Astrocyte (in vitro differentiated cells and primary cell): ENCODE measurements around the gene RNASE1. TPM values are rescaled to one million over a fixed set of nuclear protein-coding genes. Genes with fewer than 3 reads are reported as not detected.

ENCODE experiments used
- DNase-seq: peaks from one replicate; pipeline ENCODE4 v3.0.0-alpha.2; 2010; ENCODE audit warnings: low read depth
- FAIRE-seq: peaks from 2 replicates; lab custom pipeline; 2011; peaks lifted over from hg19 to GRCh38; lab: Jason Lieb, UNC
- H2AFZ ChIP-seq: 2 replicates; pipeline ENCODE4 v1.6.0; 2012; ENCODE audit warnings: low read depth, low read length, inconsistent platforms
- H3K27ac ChIP-seq: 2 replicates; pipeline ENCODE4 v1.5.1; 2011; ENCODE audit warnings: low read depth, low read length, inconsistent platforms
- H3K27me3 ChIP-seq: 2 replicates; pipeline ENCODE4 v1.6.0; 2011; ENCODE audit warnings: low read length, inconsistent platforms; ENCODE audit not compliant: insufficient read depth
- H3K36me3 ChIP-seq: 2 replicates; pipeline ENCODE4 v1.5.1; 2011; ENCODE audit warnings: low read length, inconsistent platforms; ENCODE audit not compliant: insufficient read depth
- H3K4me1 ChIP-seq: 2 replicates; pipeline ENCODE4 v1.5.1; 2011; ENCODE audit warnings: low read length, inconsistent platforms; ENCODE audit not compliant: insufficient read depth
- H3K4me2 ChIP-seq: 2 replicates; pipeline ENCODE4 v1.6.0; 2012; ENCODE audit warnings: low read length, inconsistent platforms
- H3K4me3 ChIP-seq: 2 replicates; pipeline ENCODE4 v1.5.1; 2011; ENCODE audit warnings: low read depth, mild to moderate bottlenecking, low read length, inconsistent platforms; ENCODE audit not compliant: insufficient read depth
- H3K79me2 ChIP-seq: 2 replicates; pipeline ENCODE4 v1.6.0; 2012; ENCODE audit warnings: mild to moderate bottlenecking, low read length, inconsistent platforms; ENCODE audit not compliant: insufficient read depth
- H3K9ac ChIP-seq: 2 replicates; pipeline ENCODE4 v1.6.0; 2012; ENCODE audit warnings: mild to moderate bottlenecking, low read length, inconsistent platforms
- H3K9me3 ChIP-seq: 2 replicates; pipeline ENCODE4 v1.5.1; 2012; ENCODE audit warnings: low read depth, mild to moderate bottlenecking, low read length, inconsistent platforms; ENCODE audit not compliant: insufficient read depth
- H4K20me1 ChIP-seq: 2 replicates; pipeline ENCODE4 v1.6.0; 2012; ENCODE audit warnings: low read length, inconsistent platforms; ENCODE audit not compliant: insufficient read depth
- H3K27ac Mint-ChIP-seq: one replicate; pipeline ENCODE4 v1.8.0; 2021; ENCODE audit warnings: mild to moderate bottlenecking, mixed read lengths; ENCODE audit not compliant: unreplicated experiment
- H3K27me3 Mint-ChIP-seq: one replicate; pipeline ENCODE4 v1.8.0; 2021; ENCODE audit warnings: low read depth, mixed read lengths; ENCODE audit not compliant: unreplicated experiment
- H3K36me3 Mint-ChIP-seq: one replicate; pipeline ENCODE4 v1.8.0; 2021; ENCODE audit warnings: low read depth, mixed read lengths; ENCODE audit not compliant: unreplicated experiment
- H3K4me1 Mint-ChIP-seq: one replicate; pipeline ENCODE4 v1.8.0; 2021; ENCODE audit warnings: low read depth, mixed read lengths; ENCODE audit not compliant: unreplicated experiment
- H3K4me3 Mint-ChIP-seq: one replicate; pipeline ENCODE4 v1.8.0; 2021; ENCODE audit warnings: mild to moderate bottlenecking, moderate library complexity, mixed read lengths; ENCODE audit not compliant: unreplicated experiment
- H3K9me3 Mint-ChIP-seq: one replicate; pipeline ENCODE4 v1.8.0; 2021; ENCODE audit warnings: mild to moderate bottlenecking, mixed read lengths; ENCODE audit not compliant: unreplicated experiment
- EZH2 ChIP-seq: IDR thresholded peaks from 2 replicates; pipeline ENCODE4 v1.6.1; 2012; ENCODE audit warnings: mild to moderate bottlenecking, low read length, inconsistent platforms; ENCODE audit not compliant: insufficient read depth
- total RNA-seq: library from RNA; stranded (reverse); gene quantifications from 2 replicates; pipeline ENCODE4 v1.2.1, GENCODE V29; 2021
- TF ChIP-seq, protein P1 (sequence below): IDR thresholded peaks from 2 replicates; pipeline ENCODE4 v1.5.1; 2011; ENCODE audit warnings: low read depth, mild to moderate bottlenecking, inconsistent platforms, low read length, moderate library complexity; ENCODE audit not compliant: insufficient read depth

Gene RNASE1
- total RNA-seq, 1 donor from 2014 or later = 4.7 TPM

DNA sequence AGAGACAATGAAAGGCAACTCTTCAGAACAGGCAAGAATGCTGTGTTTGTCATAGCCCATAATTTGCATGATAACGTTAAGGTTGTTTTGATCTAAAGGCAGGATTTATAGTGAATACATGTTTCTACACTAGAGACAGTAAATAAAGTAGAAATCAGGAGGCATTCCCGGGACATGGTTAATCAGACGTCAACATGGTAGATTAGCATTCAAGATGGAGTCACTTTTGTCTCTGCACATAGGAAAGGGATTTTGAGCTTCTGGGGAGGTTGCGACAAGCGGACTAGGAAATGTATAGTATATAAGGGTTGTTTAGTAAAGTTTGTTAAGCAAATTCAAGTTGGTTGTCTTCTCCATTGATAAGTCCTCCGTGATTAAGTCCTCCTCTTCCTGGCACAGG lies 2.8 kb upstream of the RNASE1 start:
- Histone ChIP-seq H3K4me3 (no peak overlapping the region), H3K79me2 (no peaks in the 10 kb centered on the region), H3K27ac (no peak overlapping the region), H4K20me1 (no peaks in the 10 kb centered on the region), H3K36me3 (no peaks in the 10 kb centered on the region), H3K27me3 (no peaks in the 10 kb centered on the region), H3K9me3 (no peaks in the 10 kb centered on the region), H2AFZ (no peak overlapping the region), H3K4me2 (no peak overlapping the region), H3K9ac (no peak overlapping the region), H3K4me1 (no peaks in the 10 kb centered on the region)
- no peak for TF ChIP-seq EZH2
- TF ChIP-seq, protein P1, sequence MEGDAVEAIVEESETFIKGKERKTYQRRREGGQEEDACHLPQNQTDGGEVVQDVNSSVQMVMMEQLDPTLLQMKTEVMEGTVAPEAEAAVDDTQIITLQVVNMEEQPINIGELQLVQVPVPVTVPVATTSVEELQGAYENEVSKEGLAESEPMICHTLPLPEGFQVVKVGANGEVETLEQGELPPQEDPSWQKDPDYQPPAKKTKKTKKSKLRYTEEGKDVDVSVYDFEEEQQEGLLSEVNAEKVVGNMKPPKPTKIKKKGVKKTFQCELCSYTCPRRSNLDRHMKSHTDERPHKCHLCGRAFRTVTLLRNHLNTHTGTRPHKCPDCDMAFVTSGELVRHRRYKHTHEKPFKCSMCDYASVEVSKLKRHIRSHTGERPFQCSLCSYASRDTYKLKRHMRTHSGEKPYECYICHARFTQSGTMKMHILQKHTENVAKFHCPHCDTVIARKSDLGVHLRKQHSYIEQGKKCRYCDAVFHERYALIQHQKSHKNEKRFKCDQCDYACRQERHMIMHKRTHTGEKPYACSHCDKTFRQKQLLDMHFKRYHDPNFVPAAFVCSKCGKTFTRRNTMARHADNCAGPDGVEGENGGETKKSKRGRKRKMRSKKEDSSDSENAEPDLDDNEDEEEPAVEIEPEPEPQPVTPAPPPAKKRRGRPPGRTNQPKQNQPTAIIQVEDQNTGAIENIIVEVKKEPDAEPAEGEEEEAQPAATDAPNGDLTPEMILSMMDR = no peak
- no peak overlapping the region for H3K27ac Mint-ChIP-seq
- no peaks in the 10 kb centered on the region for H3K27me3 Mint-ChIP-seq
- no peak overlapping the region for H3K4me3 Mint-ChIP-seq
- H3K9me3 Mint-ChIP-seq = peaks cover 2% of the 10 kb centered on the region
- peaks cover 17% of the 10 kb centered on the region for H3K4me1 Mint-ChIP-seq
- H3K36me3 Mint-ChIP-seq = no peaks in the 10 kb centered on the region
- DNase-seq (no peak), FAIRE-seq (no peak)

DNA sequence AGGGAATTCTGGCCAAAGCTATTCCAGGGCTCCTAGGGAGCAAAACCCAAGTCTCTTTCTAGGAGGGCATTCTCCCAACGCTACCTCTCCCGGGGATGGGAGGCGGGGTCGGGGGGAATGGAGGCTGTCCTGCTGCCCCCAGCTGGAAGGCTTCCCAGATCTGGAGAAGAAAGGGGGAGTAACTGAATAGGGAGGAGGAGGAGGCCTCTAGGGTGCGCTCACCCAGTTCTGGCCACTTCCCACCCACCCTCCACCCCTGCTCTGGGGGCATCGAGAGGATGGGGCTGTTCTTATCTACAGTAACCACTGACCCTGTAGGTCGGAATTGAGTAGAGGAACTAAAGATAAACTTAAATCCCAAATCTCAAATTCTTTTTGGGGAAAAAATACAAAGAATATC lies 579 bp upstream of the RNASE1 start:
- Mint-ChIP-seq H3K4me1 (peaks cover 29% of the 10 kb centered on the region), H3K9me3 (no peaks in the 10 kb centered on the region), H3K27ac (no peak overlapping the region), H3K27me3 (no peaks in the 10 kb centered on the region), H3K36me3 (no peaks in the 10 kb centered on the region), H3K4me3 (no peak overlapping the region)
- Histone ChIP-seq H3K9me3 (no peaks in the 10 kb centered on the region), H3K27me3 (no peaks in the 10 kb centered on the region), H3K79me2 (no peaks in the 10 kb centered on the region), H3K27ac (no peak overlapping the region), H3K36me3 (no peaks in the 10 kb centered on the region), H4K20me1 (no peaks in the 10 kb centered on the region), H3K4me2 (no peak overlapping the region), H3K4me3 (no peak overlapping the region), H3K4me1 (no peaks in the 10 kb centered on the region), H2AFZ (no peak overlapping the region), H3K9ac (no peak overlapping the region)
- TF ChIP-seq, protein P1 = no peak
- no peak for TF ChIP-seq EZH2
- FAIRE-seq (no peak), DNase-seq (no peak)

DNA sequence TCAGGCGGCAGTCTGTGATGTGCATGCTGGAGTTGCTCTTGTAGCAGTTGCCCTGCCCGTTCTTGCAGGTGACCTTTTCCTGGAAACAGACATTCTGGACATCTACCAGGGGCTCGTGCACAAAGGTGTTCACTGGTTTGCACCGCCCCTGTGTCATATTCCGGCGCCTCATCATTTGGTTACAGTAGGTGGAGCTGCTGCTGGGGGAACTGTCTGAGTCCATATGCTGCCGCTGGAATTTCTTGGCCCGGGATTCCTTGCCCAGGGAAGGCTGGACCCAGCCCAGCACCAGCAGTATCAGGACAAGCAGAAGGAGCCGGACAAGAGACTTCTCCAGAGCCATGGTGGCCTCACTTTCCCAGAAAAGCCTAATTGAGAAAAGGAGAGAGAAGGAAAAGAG lies 918 bp downstream of the RNASE1 start:
- no peak overlapping the region for H3K27ac ChIP-seq
- H3K4me1 Mint-ChIP-seq = peaks cover 29% of the 10 kb centered on the region
- no peaks in the 10 kb centered on the region for H4K20me1 ChIP-seq
- no peaks in the 10 kb centered on the region for H3K36me3 Mint-ChIP-seq
- H3K4me1 ChIP-seq = no peaks in the 10 kb centered on the region
- H3K27me3 Mint-ChIP-seq = no peaks in the 10 kb centered on the region
- H3K9ac ChIP-seq = no peak overlapping the region
- no peaks in the 10 kb centered on the region for H3K27me3 ChIP-seq
- FAIRE-seq (no peak), DNase-seq (no peak)
- H3K4me3 Mint-ChIP-seq = no peak overlapping the region
- H3K9me3 ChIP-seq = no peaks in the 10 kb centered on the region
- TF ChIP-seq, protein P1 = no peak
- no peak for TF ChIP-seq EZH2
- H3K36me3 ChIP-seq = no peaks in the 10 kb centered on the region
- no peak overlapping the region for H3K4me2 ChIP-seq
- H3K9me3 Mint-ChIP-seq = no peaks in the 10 kb centered on the region
- H3K27ac Mint-ChIP-seq = no peak overlapping the region
- no peaks in the 10 kb centered on the region for H3K79me2 ChIP-seq
- no peak overlapping the region for H2AFZ ChIP-seq
- H3K4me3 ChIP-seq = no peak overlapping the region
